Iris pigment epithelial cell (primary cell): ENCODE measurements around the gene RIMBP2.

Source experiments
- DNase-seq: peaks from one replicate; pipeline ENCODE4 v3.0.0-alpha.2; 2011; ENCODE audit warnings: low read depth

RIMBP2 gene

GRCh38 chr12:130568501-130568900 lies 147.6 kb downstream of the RIMBP2 start:
- DNase-seq = no peak

- DNase-seq = no peak
Measured at GRCh38 chr12:130568041-130568440, 148.1 kb downstream of the RIMBP2 start.

GRCh38 chr12:130566446-130567155 lies 149.5 kb downstream of the RIMBP2 start:
- no peak for DNase-seq

GRCh38 chr12:130565189-130565588 lies 150.9 kb downstream of the RIMBP2 start:
- DNase-seq = no peak

- DNase-seq = no peak
Measured at GRCh38 chr12:130563323-130563722, 152.8 kb downstream of the RIMBP2 start.

- DNase-seq = no peak
Measured at GRCh38 chr12:130562716-130563115, 153.4 kb downstream of the RIMBP2 start.

GRCh38 chr12:130560321-130560720 lies 155.8 kb downstream of the RIMBP2 start:
- no peak for DNase-seq

- DNase-seq = no peak
Measured at GRCh38 chr12:130559806-130560205, 156.3 kb downstream of the RIMBP2 start.

GRCh38 chr12:130557886-130558765 lies 158.0 kb downstream of the RIMBP2 start:
- DNase-seq = no peak

GRCh38 chr12:130557201-130557600 lies 158.9 kb downstream of the RIMBP2 start:
- DNase-seq = no peak

GRCh38 chr12:130556486-130557055 lies 159.5 kb downstream of the RIMBP2 start:
- no peak for DNase-seq

- DNase-seq = no peak
Measured at GRCh38 chr12:130555628-130556485, 160.2 kb downstream of the RIMBP2 start.

- DNase-seq = no peak
Measured at GRCh38 chr12:130555221-130555620, 160.9 kb downstream of the RIMBP2 start.

- no peak for DNase-seq
Measured at GRCh38 chr12:130552483-130552996, 163.6 kb downstream of the RIMBP2 start.

GRCh38 chr12:130549361-130549760 lies 166.7 kb downstream of the RIMBP2 start:
- DNase-seq = no peak

- DNase-seq = no peak
Measured at GRCh38 chr12:130547480-130548155, 168.5 kb downstream of the RIMBP2 start.

- no peak for DNase-seq
Measured at GRCh38 chr12:130546494-130546893, 169.6 kb downstream of the RIMBP2 start.

- no peak for DNase-seq
Measured at GRCh38 chr12:130545475-130545874, 170.6 kb downstream of the RIMBP2 start.

GRCh38 chr12:130540376-130540775 lies 175.7 kb downstream of the RIMBP2 start:
- DNase-seq = no peak

GRCh38 chr12:130538343-130539095 lies 177.6 kb downstream of the RIMBP2 start:
- no peak for DNase-seq
